ENCODE data around the gene CACTIN. TPM values are rescaled to one million over a fixed set of nuclear protein-coding genes. Genes with fewer than 3 reads are reported as not detected.

Gene CACTIN
- total RNA-seq, 1 donor from 2014 or later, result 12.5 TPM

DNA sequence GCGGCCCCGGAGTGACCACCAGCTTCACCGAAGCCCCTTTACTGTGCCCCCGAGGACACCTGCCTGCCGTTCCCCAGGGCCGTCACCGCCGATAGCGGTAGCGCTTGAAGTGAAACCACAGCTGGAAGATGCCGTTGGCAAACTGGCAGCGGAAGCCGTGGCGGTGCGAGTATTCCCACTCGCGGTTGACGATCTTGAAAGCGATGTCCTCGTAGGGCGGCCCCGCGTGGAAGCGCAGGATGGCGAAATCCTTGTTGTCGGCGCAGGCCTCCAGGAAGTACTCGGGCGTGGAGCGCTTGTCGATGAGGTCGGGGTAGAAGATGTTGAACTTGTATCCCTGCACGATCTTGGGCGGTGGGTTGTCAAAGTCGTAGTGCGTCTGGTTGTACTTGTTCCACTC, 14.7 kb downstream of the CACTIN start:
- H3K27ac ChIP-seq (ENCODE audit: low read depth, low read length), result no peak overlapping the region
- H3K4me3 ChIP-seq (ENCODE audit: low read length in 3 of 3), result no peak overlapping the region
- H3K9ac ChIP-seq (ENCODE audit: low read depth in 1 of 3, low read length in 3 of 3), result no peak overlapping the region
- no peaks in the 10 kb centered on the region for H3K9me3 ChIP-seq (ENCODE audit: control insufficient read depth in 3 of 3, low read length in 3 of 3)
- H3K27me3 ChIP-seq (ENCODE audit: control insufficient read depth in 3 of 3, insufficient read depth in 3 of 3, low read length in 3 of 3), result peaks cover 8 to 15% (median 8%) of the 10 kb centered on the region in 3 donors
- peaks cover 18 to 30% (median 20%) of the 10 kb centered on the region in 3 donors for H3K36me3 ChIP-seq (ENCODE audit: control insufficient read depth in 3 of 3, insufficient read depth in 3 of 3, low read length in 3 of 3)
- peaks cover 7 to 21% (median 20%) of the 10 kb centered on the region in 3 donors for H3K4me1 ChIP-seq (ENCODE audit: control insufficient read depth in 3 of 3, insufficient read depth in 3 of 3, low read length in 3 of 3)

DNA sequence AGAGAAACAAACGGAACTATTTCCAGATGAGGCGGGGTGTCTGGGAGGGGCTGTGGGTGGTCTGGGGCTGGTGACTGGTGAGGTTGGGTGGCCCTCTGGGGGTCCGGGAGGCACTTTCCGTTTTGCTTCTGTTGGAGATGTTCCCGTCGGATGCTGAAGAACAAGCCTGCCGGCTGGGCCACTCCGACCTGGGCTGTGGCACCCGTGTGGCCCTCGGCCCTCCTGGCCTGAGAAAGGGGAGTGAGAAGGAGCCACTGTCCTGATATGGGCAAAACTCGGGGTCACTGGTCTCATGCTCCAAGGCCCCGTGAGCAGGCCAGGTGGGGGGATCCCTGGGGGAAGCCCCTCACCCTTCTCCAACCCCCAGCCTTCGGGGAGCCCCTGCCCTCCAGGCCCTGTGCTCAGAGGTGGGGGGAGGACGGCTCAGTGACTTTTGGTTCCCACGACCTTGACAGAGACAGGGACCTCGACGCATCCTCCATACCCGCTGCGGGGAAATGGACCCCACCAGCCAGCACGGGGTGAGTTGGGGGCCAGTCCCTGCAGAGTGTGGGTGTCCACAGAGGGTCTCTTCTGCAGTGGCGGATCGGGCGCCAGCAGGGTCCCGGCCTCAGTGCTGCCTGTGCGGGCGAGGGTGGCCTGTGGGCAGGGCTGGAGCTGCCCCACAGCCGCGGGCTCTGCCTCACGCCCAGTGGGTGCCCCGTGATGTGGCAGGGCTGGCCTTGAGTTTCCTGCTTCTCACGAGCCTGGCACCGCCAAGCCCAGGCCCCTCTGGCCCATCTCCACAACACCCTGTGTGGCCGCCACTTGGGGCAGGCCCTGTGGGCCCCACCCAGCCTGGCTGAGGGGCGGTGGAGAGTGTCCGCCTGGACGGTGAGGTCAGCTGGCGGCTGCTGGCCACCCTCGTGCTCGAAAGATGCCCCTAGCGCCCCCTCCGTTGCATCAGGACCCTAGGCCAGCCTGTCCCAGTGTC, 15.6 kb downstream of the CACTIN start:
- no peak overlapping the region for H3K9ac ChIP-seq (ENCODE audit: low read depth in 1 of 3, low read length in 3 of 3)
- no peaks in the 10 kb centered on the region for H3K9me3 ChIP-seq (ENCODE audit: control insufficient read depth in 3 of 3, low read length in 3 of 3)
- H3K27ac ChIP-seq (ENCODE audit: low read depth, low read length), result no peak overlapping the region
- peaks cover 7 to 24% (median 20%) of the 10 kb centered on the region in 3 donors for H3K4me1 ChIP-seq (ENCODE audit: control insufficient read depth in 3 of 3, insufficient read depth in 3 of 3, low read length in 3 of 3)
- H3K36me3 ChIP-seq (ENCODE audit: control insufficient read depth in 3 of 3, insufficient read depth in 3 of 3, low read length in 3 of 3), result peaks cover 18 to 30% (median 20%) of the 10 kb centered on the region in 3 donors
- peaks cover 8 to 15% (median 11%) of the 10 kb centered on the region in 3 donors for H3K27me3 ChIP-seq (ENCODE audit: control insufficient read depth in 3 of 3, insufficient read depth in 3 of 3, low read length in 3 of 3)
- no peak overlapping the region for H3K4me3 ChIP-seq (ENCODE audit: low read length in 3 of 3)

DNA sequence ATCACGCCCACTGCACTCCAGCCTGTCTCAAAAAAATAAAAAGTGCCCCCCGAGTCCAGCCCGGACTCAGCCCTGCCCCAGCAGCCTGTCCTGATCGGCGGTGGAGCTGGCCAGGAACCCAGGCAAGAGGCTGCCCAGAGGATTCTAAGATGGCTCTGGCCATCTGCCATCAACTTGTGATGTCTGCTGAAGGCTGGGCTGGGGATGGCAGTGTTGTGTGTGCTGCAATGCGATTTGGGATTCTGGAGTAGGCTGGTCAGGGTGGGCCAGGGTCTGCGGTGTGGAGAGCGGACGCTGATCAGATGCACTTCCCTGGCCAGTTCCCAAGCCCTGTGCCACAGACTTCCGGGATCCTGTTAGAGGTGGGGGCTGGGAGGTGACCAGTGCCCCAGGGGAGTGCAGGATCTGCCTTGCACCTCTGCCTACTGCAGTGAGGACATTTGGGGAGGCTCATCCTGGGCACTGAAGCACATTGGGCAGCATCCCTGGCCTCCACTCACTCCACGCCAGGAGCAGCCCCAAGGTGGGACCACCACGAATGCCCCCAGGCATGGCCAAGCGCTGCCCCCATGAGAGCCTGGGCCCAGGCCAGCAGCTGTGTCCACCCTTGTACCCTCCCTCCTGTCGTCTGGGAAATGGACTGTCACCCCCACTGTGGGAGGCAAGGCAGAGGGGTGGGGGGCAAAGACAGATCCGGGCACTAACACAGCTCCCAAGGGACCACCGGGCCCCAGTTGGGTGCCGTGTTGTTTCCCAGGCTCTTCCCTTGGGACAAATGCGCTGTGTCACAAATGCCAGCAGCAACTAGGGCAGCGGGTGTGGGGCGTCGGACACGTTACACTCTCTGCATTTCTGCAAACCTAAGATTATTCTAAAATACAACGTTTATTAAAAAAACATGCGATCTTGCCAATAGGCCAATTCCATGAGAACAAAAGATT, 16.5 kb downstream of the CACTIN start:
- peaks cover 14 to 23% (median 20%) of the 10 kb centered on the region in 3 donors for H3K27me3 ChIP-seq (ENCODE audit: control insufficient read depth in 3 of 3, insufficient read depth in 3 of 3, low read length in 3 of 3)
- no peaks in the 10 kb centered on the region for H3K9me3 ChIP-seq (ENCODE audit: control insufficient read depth in 3 of 3, low read length in 3 of 3)
- H3K27ac ChIP-seq (ENCODE audit: low read depth, low read length), result peak overlapping the region; percentile 25
- H3K36me3 ChIP-seq (ENCODE audit: control insufficient read depth in 3 of 3, insufficient read depth in 3 of 3, low read length in 3 of 3), result peaks cover 18 to 26% (median 20%) of the 10 kb centered on the region in 3 donors
- H3K4me1 ChIP-seq (ENCODE audit: control insufficient read depth in 3 of 3, insufficient read depth in 3 of 3, low read length in 3 of 3), result peaks cover 10 to 34% (median 26%) of the 10 kb centered on the region in 3 donors
- no peak overlapping the region for H3K4me3 ChIP-seq (ENCODE audit: low read length in 3 of 3)
- no peak overlapping the region for H3K9ac ChIP-seq (ENCODE audit: low read depth in 1 of 3, low read length in 3 of 3)

DNA sequence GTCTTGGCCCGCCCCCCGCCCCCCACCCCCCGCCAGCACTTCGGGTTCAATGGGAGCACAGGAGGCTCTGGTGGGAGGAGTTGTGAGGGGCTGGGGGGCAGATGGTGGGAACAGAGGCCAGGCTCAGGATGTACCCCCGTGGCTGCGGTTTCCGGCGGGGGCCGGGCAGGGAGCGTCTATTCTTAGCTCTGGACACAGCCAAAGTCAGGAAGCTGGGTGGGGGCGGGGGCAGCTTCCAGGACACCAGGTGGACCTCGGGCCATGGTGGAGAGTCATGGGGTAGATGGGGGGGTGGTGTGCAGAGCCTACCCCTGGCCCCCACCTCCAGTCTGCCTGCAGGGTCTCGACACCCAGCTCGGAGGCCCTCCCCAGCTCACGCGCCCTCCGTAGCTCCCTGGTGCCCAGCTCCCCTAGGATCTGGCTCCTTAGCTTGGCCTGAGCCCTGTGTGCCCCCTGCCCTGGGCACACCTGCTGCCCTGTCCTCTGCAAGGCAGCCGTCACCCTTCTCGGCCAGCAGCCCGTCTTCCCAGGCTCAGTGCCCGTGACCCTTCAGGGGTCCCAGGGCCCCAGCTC, 17.8 kb downstream of the CACTIN start:
- Histone ChIP-seq H3K27ac (ENCODE audit: low read depth, low read length) (peak overlapping the region; percentile 25), H3K4me3 (ENCODE audit: low read length in 3 of 3) (no peak overlapping the region), H3K4me1 (ENCODE audit: control insufficient read depth in 3 of 3, insufficient read depth in 3 of 3, low read length in 3 of 3) (peaks cover 10 to 35% (median 31%) of the 10 kb centered on the region in 3 donors), H3K27me3 (ENCODE audit: control insufficient read depth in 3 of 3, insufficient read depth in 3 of 3, low read length in 3 of 3) (peaks cover 20 to 28% (median 26%) of the 10 kb centered on the region in 3 donors), H3K9ac (ENCODE audit: low read depth in 1 of 3, low read length in 3 of 3) (no peak overlapping the region), H3K9me3 (ENCODE audit: control insufficient read depth in 3 of 3, low read length in 3 of 3) (no peaks in the 10 kb centered on the region), H3K36me3 (ENCODE audit: control insufficient read depth in 3 of 3, insufficient read depth in 3 of 3, low read length in 3 of 3) (peaks cover 16 to 22% (median 20%) of the 10 kb centered on the region in 3 donors)

DNA sequence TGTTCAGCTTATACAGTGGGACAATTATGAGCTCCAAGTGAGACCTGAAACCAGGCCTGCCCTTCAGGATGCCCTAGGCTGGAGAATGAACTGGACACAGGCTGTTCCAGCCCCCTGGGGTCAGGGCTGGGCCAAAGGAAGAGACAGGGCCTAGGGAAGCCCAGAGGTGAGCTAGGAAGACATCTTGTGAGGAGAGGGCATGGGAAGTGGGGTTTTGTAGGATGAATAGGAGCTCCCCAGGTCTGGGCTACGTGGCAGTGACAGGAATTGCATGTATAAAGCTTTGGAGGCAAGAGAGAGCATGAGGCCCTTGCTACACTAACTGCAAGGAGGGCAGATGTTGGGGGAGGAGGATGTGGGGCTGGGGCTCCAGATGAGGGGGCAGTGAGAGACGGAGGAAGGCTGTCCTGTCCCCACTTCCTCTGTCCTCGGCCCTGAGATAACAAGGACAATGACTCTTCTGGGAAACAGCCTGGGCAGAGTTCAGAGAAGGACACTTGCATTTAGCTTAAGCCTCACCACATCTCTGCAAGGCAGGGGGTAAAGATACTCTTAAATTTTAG, 18.4 kb downstream of the CACTIN start:
- peaks cover 15 to 20% (median 16%) of the 10 kb centered on the region in 3 donors for H3K36me3 ChIP-seq (ENCODE audit: control insufficient read depth in 3 of 3, insufficient read depth in 3 of 3, low read length in 3 of 3)
- H3K9me3 ChIP-seq (ENCODE audit: control insufficient read depth in 3 of 3, low read length in 3 of 3), result no peaks in the 10 kb centered on the region
- peaks cover 20 to 32% (median 28%) of the 10 kb centered on the region in 3 donors for H3K27me3 ChIP-seq (ENCODE audit: control insufficient read depth in 3 of 3, insufficient read depth in 3 of 3, low read length in 3 of 3)
- H3K9ac ChIP-seq (ENCODE audit: low read depth in 1 of 3, low read length in 3 of 3), result peak overlapping the region in 1 of 3 donors; percentile 45
- peak overlapping the region in 1 of 3 donors; percentile 61 for H3K4me3 ChIP-seq (ENCODE audit: low read length in 3 of 3)
- H3K27ac ChIP-seq (ENCODE audit: low read depth, low read length), result peak overlapping the region; percentile 75
- H3K4me1 ChIP-seq (ENCODE audit: control insufficient read depth in 3 of 3, insufficient read depth in 3 of 3, low read length in 3 of 3), result peaks cover 10 to 41% (median 34%) of the 10 kb centered on the region in 3 donors

DNA sequence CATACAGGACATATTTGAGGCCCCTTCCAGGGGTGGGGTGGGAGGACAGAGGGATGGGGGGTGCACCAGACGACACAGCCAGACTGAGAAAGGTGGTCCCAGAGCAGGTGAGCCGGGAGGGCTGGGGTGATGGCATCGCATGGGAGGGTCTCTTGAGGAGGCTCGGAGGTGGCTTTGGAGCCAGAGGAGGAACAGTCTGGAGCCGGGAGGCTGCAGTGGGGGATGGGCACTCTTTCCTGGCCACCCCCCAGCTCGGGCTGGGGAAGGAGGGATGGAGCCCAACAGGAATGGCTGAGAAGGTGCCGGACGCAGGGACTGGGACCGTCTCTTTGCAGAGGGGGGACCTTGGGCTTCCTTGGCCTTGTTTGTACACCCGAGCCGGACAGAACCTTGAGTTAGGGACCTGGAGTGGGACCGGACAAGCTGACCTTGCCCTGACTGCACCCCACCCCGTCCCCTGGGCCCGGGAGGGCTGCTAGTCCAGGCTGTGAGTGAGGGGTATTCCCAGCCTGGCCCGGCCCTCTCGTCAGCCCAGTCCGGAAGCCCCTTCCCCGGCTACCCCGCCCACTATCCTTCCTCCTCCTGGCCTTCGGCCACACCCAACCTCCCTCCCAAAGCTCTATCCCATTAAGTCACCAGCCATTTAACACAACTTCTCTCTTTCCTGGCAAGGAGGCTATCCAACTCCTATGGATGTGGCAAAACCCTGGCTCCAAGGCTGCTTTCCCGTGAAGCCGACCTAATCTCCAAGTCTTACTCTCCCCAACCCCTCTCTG, 19.1 kb downstream of the CACTIN start:
- H3K4me3 ChIP-seq (ENCODE audit: low read length in 3 of 3), result peak overlapping the region; percentile 46 to 61 (median 51)
- H3K9me3 ChIP-seq (ENCODE audit: control insufficient read depth in 3 of 3, low read length in 3 of 3), result no peaks in the 10 kb centered on the region
- H3K27me3 ChIP-seq (ENCODE audit: control insufficient read depth in 3 of 3, insufficient read depth in 3 of 3, low read length in 3 of 3), result peaks cover 20 to 35% (median 31%) of the 10 kb centered on the region in 3 donors
- H3K27ac ChIP-seq (ENCODE audit: low read depth, low read length), result peak overlapping the region; percentile 75
- peaks cover 10 to 44% (median 37%) of the 10 kb centered on the region in 3 donors for H3K4me1 ChIP-seq (ENCODE audit: control insufficient read depth in 3 of 3, insufficient read depth in 3 of 3, low read length in 3 of 3)
- H3K9ac ChIP-seq (ENCODE audit: low read depth in 1 of 3, low read length in 3 of 3), result peak overlapping the region in 1 of 3 donors; percentile 70
- H3K36me3 ChIP-seq (ENCODE audit: control insufficient read depth in 3 of 3, insufficient read depth in 3 of 3, low read length in 3 of 3), result peaks cover 13 to 16% (median 15%) of the 10 kb centered on the region in 3 donors

DNA sequence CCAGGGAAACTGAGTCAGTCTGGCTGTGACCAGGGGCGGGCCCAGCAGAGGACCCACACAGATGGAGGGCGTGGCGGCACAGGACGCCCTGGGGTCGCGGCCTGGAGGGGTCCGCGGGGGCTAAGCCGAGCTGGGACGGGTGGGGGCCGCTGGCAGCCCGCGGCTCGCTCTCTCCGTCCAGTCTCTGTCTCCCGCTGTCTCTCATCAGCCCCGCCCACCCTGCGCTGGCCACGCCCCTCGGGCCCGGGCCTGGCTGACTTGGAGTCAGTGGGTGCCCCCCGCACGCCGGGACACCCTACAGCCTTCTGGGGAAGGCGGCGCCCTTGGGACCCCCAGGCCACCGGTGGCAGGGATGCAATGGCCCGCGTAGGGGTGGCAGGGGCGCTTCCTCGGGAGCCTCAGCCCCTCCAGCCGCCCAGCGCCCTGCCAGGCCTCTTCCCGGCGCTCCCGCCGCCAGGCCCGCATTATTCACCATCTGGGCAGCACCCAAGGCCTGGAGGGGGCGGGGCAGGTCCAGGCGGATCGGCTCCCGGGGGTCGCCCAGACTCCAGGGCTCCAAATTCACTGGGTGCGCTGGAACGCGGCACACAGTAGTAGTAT, 19.8 kb downstream of the CACTIN start, which contains the start of gene TBXA2R:
TSS of gene TBXA2R (minus strand) at position 186 of the 600 bp plus-strand sequence. CDS start 6,241 bp downstream, outside the sequence.
- Histone ChIP-seq H3K36me3 (ENCODE audit: control insufficient read depth in 3 of 3, insufficient read depth in 3 of 3, low read length in 3 of 3) (peaks cover 7 to 11% (median 10%) of the 10 kb centered on the region in 3 donors), H3K27me3 (ENCODE audit: control insufficient read depth in 3 of 3, insufficient read depth in 3 of 3, low read length in 3 of 3) (peaks cover 20 to 38% (median 36%) of the 10 kb centered on the region in 3 donors), H3K4me3 (ENCODE audit: low read length in 3 of 3) (peak within 1 kb of the TSS; percentile 46 to 61 (median 51)), H3K9me3 (ENCODE audit: control insufficient read depth in 3 of 3, low read length in 3 of 3) (no peaks in the 10 kb centered on the region), H3K4me1 (ENCODE audit: control insufficient read depth in 3 of 3, insufficient read depth in 3 of 3, low read length in 3 of 3) (peaks cover 10 to 44% (median 37%) of the 10 kb centered on the region in 3 donors), H3K9ac (ENCODE audit: low read depth in 1 of 3, low read length in 3 of 3) (peak within 1 kb of the TSS in 2 of 3 donors; percentile 32 to 70), H3K27ac (ENCODE audit: low read depth, low read length) (peak within 1 kb of the TSS; percentile 75)

DNA sequence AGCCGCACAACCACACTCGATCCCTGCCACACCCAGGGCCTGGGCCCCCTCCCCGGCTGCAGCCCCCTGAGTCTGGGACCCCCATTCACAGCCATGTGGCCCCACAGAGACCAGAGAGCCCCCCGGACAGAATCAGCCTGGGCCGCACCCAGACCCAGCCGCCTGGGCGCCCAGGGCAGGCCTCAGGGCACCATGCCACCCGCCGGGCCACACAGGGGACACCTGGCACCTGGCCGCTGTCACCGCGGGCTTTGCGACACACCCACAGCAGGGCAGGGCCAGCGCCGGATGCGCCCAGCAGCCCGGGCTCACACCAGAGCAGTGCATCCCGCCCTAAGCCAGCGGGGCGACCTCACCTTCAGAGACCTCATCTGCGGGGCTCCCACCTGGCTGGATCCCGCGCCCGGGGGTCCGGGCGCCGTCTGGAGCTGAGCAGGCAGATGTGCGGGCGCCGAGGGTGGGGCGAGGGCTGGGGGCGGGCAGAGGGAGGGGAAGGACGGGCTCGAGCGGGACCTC, 20.4 kb downstream of the CACTIN start:
- Histone ChIP-seq H3K9ac (ENCODE audit: low read depth in 1 of 3, low read length in 3 of 3) (peak overlapping the region in 2 of 3 donors; percentile 23 to 54), H3K4me3 (ENCODE audit: low read length in 3 of 3) (peak overlapping the region in 2 of 3 donors; percentile 46 to 47), H3K27ac (ENCODE audit: low read depth, low read length) (no peak overlapping the region), H3K27me3 (ENCODE audit: control insufficient read depth in 3 of 3, insufficient read depth in 3 of 3, low read length in 3 of 3) (peaks cover 20 to 38% (median 36%) of the 10 kb centered on the region in 3 donors), H3K36me3 (ENCODE audit: control insufficient read depth in 3 of 3, insufficient read depth in 3 of 3, low read length in 3 of 3) (peaks cover 4 to 6% (median 4%) of the 10 kb centered on the region in 3 donors), H3K9me3 (ENCODE audit: control insufficient read depth in 3 of 3, low read length in 3 of 3) (no peaks in the 10 kb centered on the region), H3K4me1 (ENCODE audit: control insufficient read depth in 3 of 3, insufficient read depth in 3 of 3, low read length in 3 of 3) (peaks cover 10 to 44% (median 37%) of the 10 kb centered on the region in 3 donors)
